HepG2 (cell line): ENCODE measurements around the gene TUBG1. TPM values are rescaled to one million over a fixed set of nuclear protein-coding genes. Genes with fewer than 3 reads are reported as not detected.

Experiments
- AKAP8 ChIP-seq: sonication (generic); formaldehyde crosslinking; IDR thresholded peaks from 2 replicates; pipeline ENCODE4 v1.5.1; 2020; ENCODE audit warnings: mild to moderate bottlenecking, missing genetic modification reagents
- CCDC6 ChIP-seq: sonication (generic); formaldehyde crosslinking; IDR thresholded peaks from 2 replicates; pipeline ENCODE4 v1.8.1; 2022; ENCODE audit warnings: mild to moderate bottlenecking, missing genetic modification reagents, moderate library complexity
- DBP ChIP-seq: sonication (generic); formaldehyde crosslinking; IDR thresholded peaks from 2 replicates; pipeline ENCODE4 v1.4.0; 2020; ENCODE audit warnings: missing genetic modification reagents; ENCODE audit errors: not compliant biosample characterization
- ETV5 ChIP-seq: IDR thresholded peaks from 2 replicates; pipeline ENCODE4 v1.6.1; 2018; ENCODE audit warnings: missing biosample characterization, missing genetic modification reagents, inconsistent platforms, borderline replicate concordance
- ISX ChIP-seq: sonication (generic); formaldehyde crosslinking; conservative IDR thresholded peaks from 2 replicates; pipeline ENCODE4 v1.5.0; 2020; ENCODE audit warnings: missing genetic modification reagents
- KLF16 ChIP-seq, 2 experiments: sonication (generic) in 1 of 2; formaldehyde crosslinking in 1 of 2; IDR thresholded peaks; 2 replicates each; pipeline versions ENCODE4 v1.6.1 to v1.8.0; 2016 to 2023; ENCODE audit warnings: missing genetic modification reagents in 2 of 2, missing compliant biosample characterization in 1 of 2
- KMT2A ChIP-seq: sonication (generic); formaldehyde crosslinking; IDR thresholded peaks from 2 replicates; pipeline ENCODE4 v1.4.0; 2020; ENCODE audit warnings: missing genetic modification reagents
- KMT2B ChIP-seq: IDR thresholded peaks from 2 replicates; pipeline ENCODE4 v1.6.1; 2016; ENCODE audit warnings: missing genetic modification reagents, missing compliant biosample characterization
- PHF5A ChIP-seq: IDR thresholded peaks from one replicate; pipeline ENCODE4 v1.6.1; 2018; ENCODE audit warnings: low read depth, missing genetic modification reagents; ENCODE audit not compliant: unreplicated experiment
- POGZ ChIP-seq: sonication (generic); formaldehyde crosslinking; IDR thresholded peaks from 2 replicates; pipeline ENCODE4 v1.4.0; 2020; ENCODE audit warnings: mild to moderate bottlenecking, missing genetic modification reagents
- PPARG ChIP-seq: conservative IDR thresholded peaks from 2 replicates; pipeline ENCODE4 v1.6.1; 2016; ENCODE audit warnings: missing biosample characterization, missing genetic modification reagents
- PTBP1 ChIP-seq: fragments of 200-400 bp; formaldehyde crosslinking; IDR thresholded peaks from 2 replicates; pipeline ENCODE4 v1.6.1; 2018; ENCODE audit warnings: low read length, low read depth; ENCODE audit not compliant: poor library complexity, severe bottlenecking
- RBM39 ChIP-seq: fragments of 200-400 bp; formaldehyde crosslinking; IDR thresholded peaks from one replicate; pipeline ENCODE4 v1.6.1; 2018; ENCODE audit warnings: antibody characterized with exemption, mild to moderate bottlenecking, low read depth, low read length; ENCODE audit not compliant: poor library complexity, severe bottlenecking
- RORA ChIP-seq: sonication (generic); formaldehyde crosslinking; IDR thresholded peaks from 2 replicates; pipeline ENCODE4 v1.5.0; 2020; ENCODE audit warnings: mild to moderate bottlenecking, missing genetic modification reagents, moderate library complexity
- SRSF4 ChIP-seq: fragments of 200-400 bp; formaldehyde crosslinking; IDR thresholded peaks from one replicate; pipeline ENCODE4 v1.6.1; 2018; ENCODE audit warnings: mild to moderate bottlenecking, low read depth, low read length, moderate library complexity; ENCODE audit not compliant: poor library complexity, severe bottlenecking
- THAP8 ChIP-seq: sonication (generic); formaldehyde crosslinking; IDR thresholded peaks from 2 replicates; pipeline ENCODE4 v1.5.1; 2020; ENCODE audit warnings: missing genetic modification reagents, mild to moderate bottlenecking, borderline replicate concordance
- ZHX2 ChIP-seq, 2 experiments: sonication (generic) in 1 of 2; formaldehyde crosslinking in 1 of 2; IDR thresholded peaks; 2 replicates each; pipeline versions ENCODE4 v1.6.1 to v1.9.0; 2014 to 2022; ENCODE audit warnings: antibody characterized with exemption in 1 of 2, borderline replicate concordance in 1 of 2, inconsistent platforms in 1 of 2, low read depth in 1 of 2, missing genetic modification reagents in 1 of 2
- ZNF335 ChIP-seq: sonication (generic); formaldehyde crosslinking; IDR thresholded peaks from 2 replicates; pipeline ENCODE4 v1.4.0; 2020; ENCODE audit warnings: missing genetic modification reagents
- ZNF460 ChIP-seq: sonication (generic); formaldehyde crosslinking; IDR thresholded peaks from 2 replicates; pipeline ENCODE4 v1.5.1; 2020; ENCODE audit warnings: missing genetic modification reagents, mild to moderate bottlenecking, borderline replicate concordance
- ZNF713 ChIP-seq: sonication (generic); formaldehyde crosslinking; IDR thresholded peaks from 2 replicates; pipeline ENCODE4 v1.4.0; 2020; ENCODE audit warnings: mild to moderate bottlenecking, missing genetic modification reagents
- ZNF761 ChIP-seq: sonication (generic); formaldehyde crosslinking; conservative IDR thresholded peaks from 2 replicates; pipeline ENCODE4 v1.4.0; 2020; ENCODE audit warnings: mild to moderate bottlenecking, missing genetic modification reagents
- ZSCAN29 ChIP-seq: sonication (generic); formaldehyde crosslinking; conservative IDR thresholded peaks from 2 replicates; pipeline ENCODE4 v1.4.0; 2020; ENCODE audit warnings: mild to moderate bottlenecking, missing genetic modification reagents
- polyA plus RNA-seq, 8 experiments: library from polyadenylated mRNA; depleted of rRNA in 3 of 8; stranded (reverse) in 7 of 8; unstranded in 1 of 8; fragments of >200 nt; fragmentation: Illumina TruSeq in 4 of 8; extraction: Trizol in 4 of 8; gene quantifications; 2 replicates each; pipeline versions ENCODE4 v1.2.1 to v1.2.3, GENCODE V29; 2011 to 2016; ENCODE audit warnings: low read depth in 4 of 8, missing spikeins in 1 of 8, mixed read lengths in 1 of 8; ENCODE audit not compliant: insufficient read depth in 1 of 8
- total RNA-seq, 5 experiments: library from RNA; depleted of rRNA; stranded (reverse); fragments of >200 nt; fragmentation: Illumina TruSeq; extraction: Trizol; gene quantifications; 2 replicates each; pipeline ENCODE4 v1.2.3, GENCODE V29; 2016; ENCODE audit warnings: low read depth in 1 of 5

The TUBG1 gene
- total and polyA plus RNA-seq, 2 of the 13 experiments (the other 11 are each of a cell fraction or from before 2014, with no cell fraction given): 74.1 to 137 TPM

GRCh38 chr17:42566883-42567573 is 42.5 kb upstream of the TUBG1 start, which contains the start of gene MLX (continued):
- TF ChIP-seq ZNF460 (CRISPR knock-in tag) (no peak), ZNF761 (CRISPR knock-in tag) (peak; percentile 80; the same call in 1 of the 2 replicates), KMT2B (CRISPR knock-in tag) (peak; percentile 82), PTBP1 (no peak), SRSF4 (no peak), RORA (no peak), PHF5A (peak; percentile 88), ZHX2 (IDR thresholded peaks at IDR 0.05; ENCODE audit: low read depth) (no peak; the same call in 1 of the 2 replicates), ZHX2 (CRISPR knock-in tag; IDR thresholded peaks at IDR 0.05; ENCODE audit: borderline replicate concordance) (no peak), KLF16 (CRISPR knock-in tag; IDR thresholded peaks at IDR 0.05) (peak in 1 of 2 experiments; percentile 82; a peak in 2 of 4 replicates), POGZ (CRISPR knock-in tag) (peak; percentile 84), ZNF713 (CRISPR knock-in tag) (no peak; the same call in 1 of the 2 replicates), DBP (CRISPR knock-in tag) (no peak), KMT2A (peak; percentile 77), CCDC6 (CRISPR knock-in tag) (no peak), ISX (CRISPR knock-in tag) (peak; percentile 81; the same call in 1 of the 2 replicates), AKAP8 (peak; percentile 90), RBM39 (peak; percentile 94), THAP8 (peak; percentile 45; the same call in 1 of the 2 replicates), PPARG (CRISPR knock-in tag) (no peak; the same call in 1 of the 2 replicates), ETV5 (CRISPR knock-in tag) (peak; percentile 98), ZSCAN29 (peak; percentile 78), ZNF335 (CRISPR knock-in tag) (peak; percentile 79; the same call in 1 of the 2 replicates)
